ENCODE measurements around the gene GLRX5. TPM values are rescaled to one million over a fixed set of nuclear protein-coding genes. Genes with fewer than 3 reads are reported as not detected.

The GLRX5 gene
- total RNA-seq, 1 donor from 2014 or later = 74.1 TPM

DNA sequence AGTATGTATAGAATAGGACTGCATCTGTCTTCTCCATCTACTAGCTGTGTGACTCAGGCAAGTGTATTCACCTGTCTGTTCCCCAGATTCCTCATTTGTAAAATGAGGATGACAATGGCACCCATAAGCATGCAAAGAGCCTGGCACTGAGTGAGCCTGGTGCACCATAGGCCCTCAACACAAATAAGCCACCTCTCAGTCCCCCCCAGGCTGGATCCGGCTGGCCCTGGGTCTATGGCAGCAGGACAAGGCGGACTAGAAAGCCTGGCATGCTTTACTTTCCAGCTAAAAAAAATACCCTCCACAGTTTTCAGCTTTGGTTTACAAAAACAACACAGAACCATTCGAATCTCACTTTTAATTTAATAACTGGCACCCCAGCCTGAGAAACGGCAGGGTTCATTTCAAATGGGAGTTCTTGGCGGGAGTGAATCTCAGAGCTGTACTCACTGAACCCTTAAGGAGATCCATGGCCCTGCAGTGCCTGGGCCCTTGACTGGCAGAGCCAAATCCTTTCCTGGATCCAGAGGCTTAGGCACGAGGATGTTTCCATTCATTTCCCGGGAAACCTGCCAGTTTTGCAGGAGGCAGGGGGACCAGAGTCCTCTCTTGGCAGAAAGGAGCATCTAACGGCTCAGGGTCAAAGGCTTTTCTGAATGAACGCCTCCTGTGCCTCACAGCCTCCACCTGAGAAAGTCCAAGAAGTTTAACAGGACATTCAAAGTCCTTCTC lies 36.1 kb upstream of the GLRX5 start:
- Histone ChIP-seq H3K9ac (ENCODE audit: low read depth in 1 of 3, low read length in 3 of 3) (no peak overlapping the region), H3K27ac (ENCODE audit: low read depth, low read length) (no peak overlapping the region), H3K36me3 (ENCODE audit: control insufficient read depth in 3 of 3, insufficient read depth in 3 of 3, low read length in 3 of 3) (no peaks in the 10 kb centered on the region), H3K9me3 (ENCODE audit: control insufficient read depth in 3 of 3, low read length in 3 of 3) (no peaks in the 10 kb centered on the region), H3K4me1 (ENCODE audit: control insufficient read depth in 3 of 3, insufficient read depth in 3 of 3, low read length in 3 of 3) (peaks cover 43 to 54% (median 48%) of the 10 kb centered on the region in 3 donors), H3K27me3 (ENCODE audit: control insufficient read depth in 3 of 3, insufficient read depth in 3 of 3, low read length in 3 of 3) (no peaks in the 10 kb centered on the region), H3K4me3 (ENCODE audit: low read length in 3 of 3) (no peak overlapping the region)

DNA sequence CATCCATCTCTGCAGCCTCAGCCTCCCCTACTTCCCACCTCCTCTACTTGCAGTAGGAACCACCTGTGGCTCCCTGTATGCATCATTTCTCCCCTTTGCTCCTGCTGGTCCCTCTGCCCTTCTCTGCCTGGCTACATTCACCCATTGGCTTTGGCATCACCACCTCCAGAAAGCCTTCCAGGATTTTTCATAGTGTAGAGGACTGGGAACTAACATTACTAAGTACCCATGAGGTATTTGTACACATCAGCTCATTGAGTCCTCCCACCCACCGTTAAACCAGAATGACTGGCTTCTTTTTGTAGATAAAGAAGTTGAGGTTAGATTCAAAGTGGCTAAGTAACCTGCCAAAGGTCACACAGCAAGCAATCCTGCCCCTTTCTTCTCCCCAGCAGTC lies 35.5 kb upstream of the GLRX5 start:
- H3K4me1 ChIP-seq (ENCODE audit: control insufficient read depth in 3 of 3, insufficient read depth in 3 of 3, low read length in 3 of 3) = peaks cover 47 to 53% (median 51%) of the 10 kb centered on the region in 3 donors
- no peaks in the 10 kb centered on the region for H3K27me3 ChIP-seq (ENCODE audit: control insufficient read depth in 3 of 3, insufficient read depth in 3 of 3, low read length in 3 of 3)
- H3K4me3 ChIP-seq (ENCODE audit: low read length in 3 of 3) = no peak overlapping the region
- no peak overlapping the region for H3K9ac ChIP-seq (ENCODE audit: low read depth in 1 of 3, low read length in 3 of 3)
- no peak overlapping the region for H3K27ac ChIP-seq (ENCODE audit: low read depth, low read length)
- no peaks in the 10 kb centered on the region for H3K36me3 ChIP-seq (ENCODE audit: control insufficient read depth in 3 of 3, insufficient read depth in 3 of 3, low read length in 3 of 3)
- no peaks in the 10 kb centered on the region for H3K9me3 ChIP-seq (ENCODE audit: control insufficient read depth in 3 of 3, low read length in 3 of 3)

DNA sequence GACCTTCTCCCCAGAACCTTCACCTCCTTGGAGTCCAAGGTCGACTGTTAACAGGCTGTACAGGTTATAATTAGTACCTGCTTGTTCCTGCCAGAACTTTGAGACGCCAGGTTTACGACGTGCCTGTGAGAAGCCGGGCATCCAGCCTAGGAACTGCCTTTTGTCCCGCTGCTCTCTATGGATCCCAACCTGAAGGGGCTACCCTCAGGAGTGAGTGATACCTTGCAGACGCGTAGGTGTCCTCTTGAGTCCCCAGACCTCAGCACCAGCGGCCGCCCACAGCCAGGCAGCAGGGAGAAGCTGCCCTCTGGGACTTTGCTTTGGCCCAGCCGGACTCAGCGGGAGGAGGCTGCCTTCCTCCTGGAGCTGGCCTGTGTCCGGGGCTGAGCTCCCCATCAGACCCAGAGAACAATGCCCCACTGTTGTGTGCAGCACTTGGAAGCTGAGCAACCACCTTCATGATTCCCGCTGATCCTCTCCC lies 34.6 kb upstream of the GLRX5 start:
- Histone ChIP-seq H3K9me3 (ENCODE audit: control insufficient read depth in 3 of 3, low read length in 3 of 3) (no peaks in the 10 kb centered on the region), H3K4me3 (ENCODE audit: low read length in 3 of 3) (peak overlapping the region in 1 of 3 donors; percentile 22), H3K36me3 (ENCODE audit: control insufficient read depth in 3 of 3, insufficient read depth in 3 of 3, low read length in 3 of 3) (no peaks in the 10 kb centered on the region), H3K9ac (ENCODE audit: low read depth in 1 of 3, low read length in 3 of 3) (peak overlapping the region in 2 of 3 donors; percentile 2 to 54), H3K27me3 (ENCODE audit: control insufficient read depth in 3 of 3, insufficient read depth in 3 of 3, low read length in 3 of 3) (no peaks in the 10 kb centered on the region), H3K4me1 (ENCODE audit: control insufficient read depth in 3 of 3, insufficient read depth in 3 of 3, low read length in 3 of 3) (peaks cover 54 to 58% (median 58%) of the 10 kb centered on the region in 3 donors), H3K27ac (ENCODE audit: low read depth, low read length) (no peak overlapping the region)

DNA sequence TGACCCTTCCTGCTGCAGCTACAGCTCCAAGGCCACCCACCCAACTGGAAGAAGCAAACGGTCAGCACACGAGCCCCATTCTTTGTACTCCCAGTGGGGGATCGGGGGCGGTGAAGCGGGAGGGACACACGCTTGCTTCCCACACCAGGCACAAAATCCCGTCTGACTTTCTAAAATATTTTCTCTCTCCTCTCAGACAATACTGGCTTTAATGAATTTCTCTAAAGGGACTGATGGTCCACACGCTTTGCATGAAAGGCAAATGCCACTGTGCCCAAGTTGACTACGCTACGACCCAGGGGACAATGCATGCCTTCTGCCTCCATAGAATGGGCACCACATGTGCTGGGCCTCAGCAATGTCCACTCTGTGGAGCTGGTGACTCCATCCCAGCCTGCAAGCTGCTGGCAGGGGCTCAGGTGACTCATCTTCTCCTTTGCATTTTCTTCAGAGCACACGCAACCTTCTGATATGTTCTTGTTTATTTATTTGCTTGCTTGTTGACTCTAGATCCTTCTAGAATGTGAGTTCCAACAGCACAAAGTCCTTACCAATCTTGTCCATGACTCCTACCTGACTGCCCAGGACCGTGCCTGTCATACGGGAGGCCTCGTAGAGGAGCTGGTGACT lies 34.0 kb upstream of the GLRX5 start:
- Histone ChIP-seq H3K27ac (ENCODE audit: low read depth, low read length) (no peak overlapping the region), H3K4me1 (ENCODE audit: control insufficient read depth in 3 of 3, insufficient read depth in 3 of 3, low read length in 3 of 3) (peaks cover 52 to 53% (median 53%) of the 10 kb centered on the region in 3 donors), H3K27me3 (ENCODE audit: control insufficient read depth in 3 of 3, insufficient read depth in 3 of 3, low read length in 3 of 3) (no peaks in the 10 kb centered on the region), H3K9me3 (ENCODE audit: control insufficient read depth in 3 of 3, low read length in 3 of 3) (no peaks in the 10 kb centered on the region), H3K4me3 (ENCODE audit: low read length in 3 of 3) (no peak overlapping the region), H3K36me3 (ENCODE audit: control insufficient read depth in 3 of 3, insufficient read depth in 3 of 3, low read length in 3 of 3) (no peaks in the 10 kb centered on the region), H3K9ac (ENCODE audit: low read depth in 1 of 3, low read length in 3 of 3) (peak overlapping the region in 1 of 3 donors; percentile 54)

DNA sequence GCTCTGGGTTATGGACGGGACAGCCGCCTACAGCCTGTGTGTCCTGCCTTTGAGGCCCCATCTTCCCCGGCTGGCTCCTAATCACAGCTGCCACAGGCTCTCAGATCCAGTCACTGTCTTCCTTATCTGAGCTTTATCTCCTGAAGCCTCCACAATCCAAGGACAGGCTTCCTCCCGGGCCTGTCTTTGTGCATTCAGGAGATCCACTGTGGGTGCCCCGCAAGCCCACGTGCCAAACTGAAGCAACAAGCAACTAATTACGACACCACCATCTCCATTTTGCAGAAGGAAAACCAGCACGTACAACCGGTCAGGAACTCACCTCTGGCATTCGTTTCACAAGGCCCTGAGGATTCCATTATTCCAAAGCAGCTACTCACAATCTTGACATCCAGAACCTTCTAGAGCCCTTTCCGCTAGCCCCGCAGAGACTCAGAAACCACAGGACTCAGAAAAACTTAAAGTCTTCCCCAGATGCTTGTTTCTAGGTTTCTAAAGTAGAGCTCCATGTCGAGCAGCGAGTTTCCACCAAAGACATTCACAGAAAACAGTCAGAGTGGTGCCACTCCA lies 32.4 kb upstream of the GLRX5 start:
- Histone ChIP-seq H3K36me3 (ENCODE audit: control insufficient read depth in 3 of 3, insufficient read depth in 3 of 3, low read length in 3 of 3) (no peaks in the 10 kb centered on the region), H3K9me3 (ENCODE audit: control insufficient read depth in 3 of 3, low read length in 3 of 3) (no peaks in the 10 kb centered on the region), H3K27ac (ENCODE audit: low read depth, low read length) (no peak overlapping the region), H3K4me3 (ENCODE audit: low read length in 3 of 3) (no peak overlapping the region), H3K27me3 (ENCODE audit: control insufficient read depth in 3 of 3, insufficient read depth in 3 of 3, low read length in 3 of 3) (no peaks in the 10 kb centered on the region), H3K9ac (ENCODE audit: low read depth in 1 of 3, low read length in 3 of 3) (no peak overlapping the region), H3K4me1 (ENCODE audit: control insufficient read depth in 3 of 3, insufficient read depth in 3 of 3, low read length in 3 of 3) (peaks cover 57 to 59% (median 57%) of the 10 kb centered on the region in 3 donors)

DNA sequence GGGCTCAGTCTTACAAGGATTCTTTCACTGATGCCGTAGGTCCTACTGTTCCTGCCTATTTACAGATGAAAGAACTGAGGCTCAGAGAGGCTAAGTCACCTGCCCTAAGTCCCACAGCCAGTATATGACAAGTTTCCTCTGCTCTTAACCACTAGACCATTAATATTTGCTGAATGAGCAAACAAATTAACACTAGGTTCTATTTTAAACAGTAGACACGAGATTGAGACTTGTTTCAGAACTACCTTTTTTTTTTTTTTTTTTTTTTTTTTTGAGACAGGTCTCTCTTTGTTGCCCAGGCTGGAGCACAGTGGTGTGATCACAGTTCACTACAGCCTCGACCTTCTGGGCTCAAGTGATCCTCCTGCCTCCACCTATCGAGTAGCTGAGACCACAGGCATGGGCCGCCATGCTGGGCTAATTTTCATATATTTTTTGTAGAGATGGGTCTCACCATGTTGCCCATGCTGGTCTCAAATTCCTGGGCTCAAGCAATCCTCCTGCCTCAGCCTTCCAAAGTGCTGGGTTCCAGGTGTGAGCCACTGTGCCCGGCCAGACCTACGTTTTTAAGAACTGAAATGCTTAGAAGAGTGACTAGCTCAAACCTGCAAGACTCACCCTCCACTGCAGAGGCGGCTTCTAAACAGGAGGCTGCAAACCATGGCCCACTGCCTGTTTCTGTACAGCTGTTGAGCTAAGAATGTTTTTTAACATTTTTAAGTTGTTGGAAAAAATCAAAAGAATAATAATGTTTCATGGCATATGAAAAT lies 31.3 kb upstream of the GLRX5 start:
- H3K4me1 ChIP-seq (ENCODE audit: control insufficient read depth in 3 of 3, insufficient read depth in 3 of 3, low read length in 3 of 3) = peaks cover 64 to 65% (median 64%) of the 10 kb centered on the region in 3 donors
- no peaks in the 10 kb centered on the region for H3K36me3 ChIP-seq (ENCODE audit: control insufficient read depth in 3 of 3, insufficient read depth in 3 of 3, low read length in 3 of 3)
- H3K27me3 ChIP-seq (ENCODE audit: control insufficient read depth in 3 of 3, insufficient read depth in 3 of 3, low read length in 3 of 3) = no peaks in the 10 kb centered on the region
- no peak overlapping the region for H3K9ac ChIP-seq (ENCODE audit: low read depth in 1 of 3, low read length in 3 of 3)
- H3K4me3 ChIP-seq (ENCODE audit: low read length in 3 of 3) = no peak overlapping the region
- no peak overlapping the region for H3K27ac ChIP-seq (ENCODE audit: low read depth, low read length)
- H3K9me3 ChIP-seq (ENCODE audit: control insufficient read depth in 3 of 3, low read length in 3 of 3) = no peaks in the 10 kb centered on the region

DNA sequence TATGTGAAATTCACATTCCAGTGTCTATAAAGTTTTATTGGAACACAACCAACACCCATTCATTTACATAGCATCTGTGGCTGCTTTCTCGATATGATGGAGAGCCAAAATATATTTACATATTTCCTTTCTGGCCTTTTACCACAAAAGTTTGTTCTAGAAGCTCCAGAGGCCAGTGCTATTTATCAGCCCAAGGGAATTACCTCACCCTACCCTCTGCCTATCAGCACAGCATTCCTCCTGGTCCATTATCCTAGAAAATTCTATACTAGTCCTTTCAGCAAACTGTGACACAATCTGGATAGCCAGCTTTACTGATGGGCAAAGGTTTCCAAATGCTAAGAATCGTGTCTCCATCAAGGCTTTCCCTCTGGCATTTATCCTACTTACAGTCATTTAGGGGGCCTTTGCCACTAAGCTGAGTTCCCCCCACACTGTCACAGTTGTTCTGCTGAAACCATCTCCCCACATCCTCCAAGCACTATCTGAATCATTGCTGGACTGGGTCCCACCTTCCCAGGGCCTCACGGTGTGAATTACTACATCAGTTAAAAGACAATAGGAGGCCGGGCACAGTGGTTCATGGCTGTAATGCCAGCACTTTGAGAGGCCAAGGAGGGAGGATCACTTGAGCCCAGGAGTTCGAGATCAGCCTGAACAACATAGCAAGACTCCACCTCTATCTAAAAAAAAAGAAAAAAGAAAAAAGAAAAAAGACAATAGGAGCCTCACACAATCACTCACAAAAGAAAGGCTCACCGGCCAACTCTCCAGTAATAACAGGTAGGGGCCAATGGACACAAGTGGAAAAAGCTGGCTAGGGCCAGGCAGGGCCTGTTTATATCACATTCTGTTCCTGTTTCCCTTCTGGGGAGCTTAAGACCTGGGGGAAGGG lies 30.5 kb upstream of the GLRX5 start:
- H3K9me3 ChIP-seq (ENCODE audit: control insufficient read depth in 3 of 3, low read length in 3 of 3) = no peaks in the 10 kb centered on the region
- no peaks in the 10 kb centered on the region for H3K27me3 ChIP-seq (ENCODE audit: control insufficient read depth in 3 of 3, insufficient read depth in 3 of 3, low read length in 3 of 3)
- no peak overlapping the region for H3K9ac ChIP-seq (ENCODE audit: low read depth in 1 of 3, low read length in 3 of 3)
- no peaks in the 10 kb centered on the region for H3K36me3 ChIP-seq (ENCODE audit: control insufficient read depth in 3 of 3, insufficient read depth in 3 of 3, low read length in 3 of 3)
- peaks cover 64 to 67% (median 65%) of the 10 kb centered on the region in 3 donors for H3K4me1 ChIP-seq (ENCODE audit: control insufficient read depth in 3 of 3, insufficient read depth in 3 of 3, low read length in 3 of 3)
- no peak overlapping the region for H3K27ac ChIP-seq (ENCODE audit: low read depth, low read length)
- no peak overlapping the region for H3K4me3 ChIP-seq (ENCODE audit: low read length in 3 of 3)

DNA sequence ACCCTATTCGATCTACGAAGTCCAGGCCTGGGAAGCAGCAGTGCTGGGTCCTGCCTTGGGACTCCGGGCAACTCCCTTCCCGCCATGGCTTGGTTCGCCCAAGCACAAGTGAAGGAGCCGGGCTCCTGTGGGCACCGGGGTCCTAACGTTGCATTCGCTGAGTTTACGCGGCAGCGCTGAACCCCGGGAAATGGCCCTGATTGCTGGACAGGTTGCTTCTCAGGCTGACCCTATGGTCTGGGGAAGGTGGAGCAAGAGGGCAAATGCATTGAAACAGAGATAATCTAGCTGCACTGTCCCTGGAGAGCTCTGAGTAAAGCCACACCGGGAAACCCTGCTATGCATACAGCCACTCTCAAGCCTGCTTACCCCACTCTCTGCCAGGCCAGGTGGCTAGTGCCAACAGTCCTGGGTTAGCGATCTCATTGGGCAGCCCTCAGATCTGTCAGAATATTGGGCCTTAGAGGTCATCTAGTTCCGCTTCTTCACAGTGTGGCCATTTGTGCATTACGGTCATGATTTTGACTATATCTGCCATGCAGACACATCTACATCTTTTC lies 29.7 kb upstream of the GLRX5 start:
- Histone ChIP-seq H3K4me3 (ENCODE audit: low read length in 3 of 3) (no peak overlapping the region), H3K27ac (ENCODE audit: low read depth, low read length) (no peak overlapping the region), H3K27me3 (ENCODE audit: control insufficient read depth in 3 of 3, insufficient read depth in 3 of 3, low read length in 3 of 3) (no peaks in the 10 kb centered on the region), H3K9me3 (ENCODE audit: control insufficient read depth in 3 of 3, low read length in 3 of 3) (no peaks in the 10 kb centered on the region), H3K9ac (ENCODE audit: low read depth in 1 of 3, low read length in 3 of 3) (no peak overlapping the region), H3K36me3 (ENCODE audit: control insufficient read depth in 3 of 3, insufficient read depth in 3 of 3, low read length in 3 of 3) (peaks cover 0 to 2% (median 0%) of the 10 kb centered on the region in 3 donors), H3K4me1 (ENCODE audit: control insufficient read depth in 3 of 3, insufficient read depth in 3 of 3, low read length in 3 of 3) (peaks cover 67 to 70% (median 68%) of the 10 kb centered on the region in 3 donors)

DNA sequence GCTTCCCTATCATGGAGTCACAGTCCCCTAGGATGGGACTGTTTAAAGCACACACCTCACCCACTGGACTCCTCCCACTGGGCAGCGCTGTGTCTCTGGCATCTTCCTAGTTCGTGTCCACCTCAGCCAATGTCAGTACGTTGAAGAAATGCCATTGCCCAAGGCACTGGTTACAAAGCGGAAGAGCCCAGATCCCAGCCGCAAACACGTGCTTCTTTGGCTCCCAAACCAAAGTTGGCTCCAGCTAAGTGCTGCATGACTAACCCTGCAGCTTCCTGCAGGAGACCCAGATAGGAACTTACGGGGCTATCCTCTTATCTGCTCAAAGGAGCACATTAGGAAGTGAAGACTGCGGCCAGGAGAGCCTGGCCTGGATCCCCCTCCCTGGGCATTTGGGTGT lies 27.7 kb upstream of the GLRX5 start:
- H3K9ac ChIP-seq (ENCODE audit: low read depth in 1 of 3, low read length in 3 of 3) = peak overlapping the region in 2 of 3 donors; percentile 1 to 39
- peak overlapping the region; percentile 45 for H3K27ac ChIP-seq (ENCODE audit: low read depth, low read length)

More for the DNA sequence above, 27.7 kb upstream of the GLRX5 start:
- Histone ChIP-seq H3K4me1 (ENCODE audit: control insufficient read depth in 3 of 3, insufficient read depth in 3 of 3, low read length in 3 of 3) (peaks cover 63 to 69% (median 64%) of the 10 kb centered on the region in 3 donors), H3K4me3 (ENCODE audit: low read length in 3 of 3) (no peak overlapping the region), H3K36me3 (ENCODE audit: control insufficient read depth in 3 of 3, insufficient read depth in 3 of 3, low read length in 3 of 3) (peaks cover 0 to 2% (median 0%) of the 10 kb centered on the region in 3 donors), H3K9me3 (ENCODE audit: control insufficient read depth in 3 of 3, low read length in 3 of 3) (no peaks in the 10 kb centered on the region), H3K27me3 (ENCODE audit: control insufficient read depth in 3 of 3, insufficient read depth in 3 of 3, low read length in 3 of 3) (no peaks in the 10 kb centered on the region)

Data from skeletal muscle tissue (tissue), 4 donors.